Activated CD8-positive, alpha-beta T cell treated with anti-CD3 and anti-CD28 coated beads for 36 hours (primary cell): ENCODE measurements around the gene SEMA3D. TPM values are rescaled to one million over a fixed set of nuclear protein-coding genes. Genes with fewer than 3 reads are reported as not detected.

Experiments used
- ATAC-seq: fragments of 200-7000 bp; cut with Tn5 transposase; one replicate; pipeline ENCODE4 v1.10.0; 2021; ENCODE audit warnings: mild to moderate bottlenecking, moderate library complexity
- CTCF ChIA-PET: fragments of 350-600 bp; sonication (Branson Sonifier 250); formaldehyde crosslinking; loops from one replicate; lab custom pipeline; 2021; ENCODE audit warnings: antibody characterized with exemption; lab: Charles Lee
- POLR2A ChIA-PET: fragments of 350-600 bp; sonication (Branson Sonifier 250); formaldehyde crosslinking; loops from one replicate; lab custom pipeline; 2021; ENCODE audit warnings: antibody characterized with exemption; lab: Charles Lee
- DNase-seq: peaks from one replicate; pipeline ENCODE4 v3.0.0-alpha.2; 2020
- H3K27ac Mint-ChIP-seq: one replicate; pipeline ENCODE4 v1.8.0; 2021; ENCODE audit warnings: mild to moderate bottlenecking, mixed read lengths
- H3K27me3 Mint-ChIP-seq: one replicate; pipeline ENCODE4 v1.8.0; 2021; ENCODE audit warnings: mixed read lengths
- H3K36me3 Mint-ChIP-seq: one replicate; pipeline ENCODE4 v1.8.0; 2021; ENCODE audit warnings: low read depth, mixed read lengths
- H3K4me1 Mint-ChIP-seq: one replicate; pipeline ENCODE4 v1.8.0; 2021; ENCODE audit warnings: low read depth, mixed read lengths
- H3K4me3 Mint-ChIP-seq: one replicate; pipeline ENCODE4 v1.8.0; 2021; ENCODE audit warnings: mild to moderate bottlenecking, moderate library complexity, mixed read lengths
- H3K9me3 Mint-ChIP-seq: one replicate; pipeline ENCODE4 v1.8.0; 2021; ENCODE audit warnings: mixed read lengths
- CTCF ChIP-seq: fragments of 200-600 bp; IDR thresholded peaks from one replicate; pipeline ENCODE4 v1.8.0; 2022; ENCODE audit warnings: antibody characterized with exemption, mild to moderate bottlenecking
- intact Hi-C: fragments of 100-400 bp; cut with micrococcal nuclease; formaldehyde crosslinking; loops from one replicate; pipeline ENCODE4 v1.10.0; 2022
- total RNA-seq, 2 experiments: library from RNA; stranded (reverse); gene quantifications; one replicate each; pipeline ENCODE4 v1.2.3, GENCODE V29; 2021

The SEMA3D gene
- total RNA-seq, 2 experiments from 2014 or later = not detected

GRCh38 chr7:84971360-84971759 is 215.5 kb downstream of the SEMA3D start:
- CTCF ChIA-PET = no interaction called here
- no peak overlapping the region for H3K27ac Mint-ChIP-seq
- H3K4me1 Mint-ChIP-seq = no peaks in the 10 kb centered on the region
- no peak overlapping the region for H3K4me3 Mint-ChIP-seq
- no peak for ATAC-seq
- no peaks in the 10 kb centered on the region for H3K36me3 Mint-ChIP-seq
- intact Hi-C loops = no loop called here
- no peaks in the 10 kb centered on the region for H3K27me3 Mint-ChIP-seq
- no peaks in the 10 kb centered on the region for H3K9me3 Mint-ChIP-seq
- DNase-seq = no peak
- TF ChIP-seq CTCF = no peak
- POLR2A ChIA-PET = no interaction called here

DNA sequence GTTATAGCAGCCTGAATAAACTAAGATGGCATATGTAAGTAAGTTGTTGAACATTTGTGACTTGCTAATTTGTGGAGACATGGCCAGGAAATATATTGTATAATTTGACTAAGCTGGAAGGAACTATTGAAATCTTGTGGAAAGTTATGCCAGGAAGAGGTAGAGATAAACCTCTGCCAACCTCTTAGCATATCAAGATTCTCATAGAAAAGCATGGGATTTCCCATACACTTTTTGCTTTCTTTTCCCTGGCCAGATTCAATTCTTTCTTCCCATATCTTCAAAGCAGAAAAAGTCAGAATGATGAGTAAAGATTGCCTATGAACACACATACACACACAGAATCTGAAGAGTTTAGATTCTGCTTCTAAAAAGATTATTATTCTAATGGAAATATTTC is 216.2 kb downstream of the SEMA3D start:
- ChIA-PET CTCF (interaction anchor here (0.9 kb wide), 1 partner anchor 29 kb away, joined by 3 read pairs; no protein-coding TSS in a partner anchor), POLR2A (no interaction called here)
- Mint-ChIP-seq H3K27ac (no peak overlapping the region), H3K9me3 (no peaks in the 10 kb centered on the region), H3K36me3 (no peaks in the 10 kb centered on the region), H3K27me3 (no peaks in the 10 kb centered on the region), H3K4me3 (no peak overlapping the region), H3K4me1 (no peaks in the 10 kb centered on the region)
- intact Hi-C loops = no loop called here
- DNase-seq (no peak), ATAC-seq (no peak)
- no peak for TF ChIP-seq CTCF

GRCh38 chr7:84953234-84953633 is 233.6 kb downstream of the SEMA3D start:
- Mint-ChIP-seq H3K4me1 (no peaks in the 10 kb centered on the region), H3K36me3 (no peaks in the 10 kb centered on the region), H3K4me3 (no peak overlapping the region), H3K27ac (no peak overlapping the region), H3K27me3 (no peaks in the 10 kb centered on the region), H3K9me3 (no peaks in the 10 kb centered on the region)
- no peak for DNase-seq
- ChIA-PET POLR2A (no interaction called here), CTCF (no interaction called here)
- TF ChIP-seq CTCF = no peak
- intact Hi-C loops = no loop called here
- ATAC-seq = no peak

GRCh38 chr7:84950836-84951235 is 236.0 kb downstream of the SEMA3D start:
- Mint-ChIP-seq H3K4me1 (no peaks in the 10 kb centered on the region), H3K27ac (no peak overlapping the region), H3K4me3 (no peak overlapping the region), H3K9me3 (no peaks in the 10 kb centered on the region), H3K36me3 (no peaks in the 10 kb centered on the region), H3K27me3 (no peaks in the 10 kb centered on the region)
- ChIA-PET CTCF (no interaction called here), POLR2A (no interaction called here)
- intact Hi-C loops = no loop called here
- TF ChIP-seq CTCF = no peak
- ATAC-seq (no peak), DNase-seq (no peak)

GRCh38 chr7:84949501-84949900 is 237.4 kb downstream of the SEMA3D start:
- Mint-ChIP-seq H3K27me3 (no peaks in the 10 kb centered on the region), H3K4me3 (no peak overlapping the region), H3K4me1 (no peaks in the 10 kb centered on the region), H3K27ac (no peak overlapping the region), H3K36me3 (no peaks in the 10 kb centered on the region), H3K9me3 (no peaks in the 10 kb centered on the region)
- intact Hi-C loops = no loop called here
- CTCF ChIA-PET = interaction anchor here (0.9 kb wide), 1 partner anchor 26 kb away, joined by 3 read pairs; no protein-coding TSS in a partner anchor
- no peak for TF ChIP-seq CTCF
- no peak for ATAC-seq
- POLR2A ChIA-PET = no interaction called here
- no peak for DNase-seq
